K562 (cell line): ENCODE measurements around the gene CD52. TPM values are rescaled to one million over a fixed set of nuclear protein-coding genes. Genes with fewer than 3 reads are reported as not detected.
A peak's percentile ranks its signal among the peaks of the same experiment; 100 is the strongest.

Experiments
- ARID3A ChIP-seq: IDR thresholded peaks from 2 replicates; pipeline ENCODE4 v1.6.1; 2012; ENCODE audit warnings: low read depth, low read length, improper control_type of control experiment, borderline replicate concordance
- ATF3 ChIP-seq, 2 experiments: fragments of 450-650 bp in 1 of 2; sonication (generic) in 1 of 2; formaldehyde crosslinking in 1 of 2; IDR thresholded peaks in 1 of 2; conservative IDR thresholded peaks in 1 of 2; 2 replicates each; pipeline versions ENCODE4 v1.6.1 to v1.8.1; 2016 to 2023; ENCODE audit warnings: mild to moderate bottlenecking in 2 of 2, moderate library complexity in 2 of 2, inconsistent platforms in 1 of 2, missing genetic modification reagents in 1 of 2
- BACH1 ChIP-seq: fragments of 200-800 bp; sonication (Bioruptor generic); IDR thresholded peaks from 2 replicates; pipeline ENCODE4 v1.6.1; 2016; ENCODE audit warnings: missing genetic modification characterization, missing compliant biosample characterization
- CBX8 ChIP-seq: fragments of 200-600 bp; sonication (generic); IDR thresholded peaks from 2 replicates; pipeline ENCODE4 v1.6.1; 2012; ENCODE audit warnings: borderline replicate concordance, mixed run types, low read depth, mild to moderate bottlenecking, moderate library complexity, mixed read lengths, low read length, control low read depth, inconsistent platforms; ENCODE audit not compliant: poor library complexity, severe bottlenecking; ENCODE audit errors: extremely low read depth
- CTBP1 ChIP-seq: fragments of 450-650 bp; IDR thresholded peaks from 2 replicates; pipeline ENCODE4 v1.6.1; 2016; ENCODE audit warnings: borderline replicate concordance
- GATA2 ChIP-seq: sonication (generic); formaldehyde crosslinking; IDR thresholded peaks from 2 replicates; pipeline ENCODE4 v1.4.0; 2020; ENCODE audit warnings: mild to moderate bottlenecking, missing genetic modification reagents
- GATAD2B ChIP-seq: fragments of 450-650 bp; IDR thresholded peaks from 2 replicates; pipeline ENCODE4 v1.6.1; 2017; ENCODE audit warnings: mild to moderate bottlenecking, borderline replicate concordance
- HDAC8 ChIP-seq: fragments of 450-650 bp; IDR thresholded peaks from 2 replicates; pipeline ENCODE4 v1.6.1; 2016; ENCODE audit warnings: mild to moderate bottlenecking, missing genetic modification characterization, moderate library complexity, missing compliant biosample characterization
- HNRNPLL ChIP-seq: fragments of 200-400 bp; formaldehyde crosslinking; IDR thresholded peaks from 2 replicates; pipeline ENCODE4 v1.6.1; 2017; ENCODE audit warnings: low read length, low read depth, mild to moderate bottlenecking; ENCODE audit not compliant: poor library complexity, severe bottlenecking
- KAT7 ChIP-seq: sonication (generic); formaldehyde crosslinking; IDR thresholded peaks from 2 replicates; pipeline ENCODE4 v1.8.0; 2022; ENCODE audit warnings: missing genetic modification reagents, mild to moderate bottlenecking, borderline replicate concordance
- NCOR1 ChIP-seq: fragments of 450-650 bp; IDR thresholded peaks from 2 replicates; pipeline ENCODE4 v1.6.1; 2016; ENCODE audit warnings: mild to moderate bottlenecking, moderate library complexity
- NFXL1 ChIP-seq: fragments of 450-650 bp; formaldehyde crosslinking; IDR thresholded peaks from 2 replicates; pipeline ENCODE4 v1.4.0; 2021; ENCODE audit warnings: mild to moderate bottlenecking
- PRDM10 ChIP-seq: fragments of 450-650 bp; IDR thresholded peaks from 2 replicates; pipeline ENCODE4 v1.6.1; 2018; ENCODE audit not compliant: partially characterized antibody
- PTRF ChIP-seq: fragments of 450-650 bp; IDR thresholded peaks from 2 replicates; pipeline ENCODE4 v1.6.1; 2016; ENCODE audit warnings: mild to moderate bottlenecking, missing genetic modification characterization, missing compliant biosample characterization
- RBM39 ChIP-seq: fragments of 200-400 bp; formaldehyde crosslinking; optimal IDR thresholded peaks from 2 replicates; pipeline ENCODE3; 2018; ENCODE audit warnings: low read depth, low read length
- ZNF282 ChIP-seq: sonication (generic); formaldehyde crosslinking; IDR thresholded peaks from 2 replicates; pipeline ENCODE4 v1.8.1; 2023; ENCODE audit warnings: missing genetic modification reagents
- ZNF324 ChIP-seq: fragments of 250-450 bp; sonication (Bioruptor Pico); IDR thresholded peaks from 2 replicates; pipeline ENCODE4 v1.4.0; 2020; ENCODE audit warnings: mild to moderate bottlenecking
- ZNF384 ChIP-seq: IDR thresholded peaks from 2 replicates; pipeline ENCODE4 v1.6.1; 2012; ENCODE audit warnings: low read depth, low read length, improper control_type of control experiment
- ZNF551 ChIP-seq: fragments of 250-450 bp; sonication (Bioruptor Pico); IDR thresholded peaks from 2 replicates; pipeline ENCODE4 v1.5.0; 2021; ENCODE audit warnings: mild to moderate bottlenecking, moderate library complexity
- ZNF75A ChIP-seq: fragments of 450-650 bp; formaldehyde crosslinking; IDR thresholded peaks from 2 replicates; pipeline ENCODE4 v1.4.0; 2020; ENCODE audit warnings: mild to moderate bottlenecking
- polyA plus RNA-seq, 8 experiments: library from polyadenylated mRNA; depleted of rRNA in 4 of 8; stranded (reverse) in 5 of 8; unstranded in 3 of 8; fragments of >200 nt; fragmentation: Nextera tagmentation in 2 of 8; fragmentation: Illumina TruSeq in 1 of 8; extraction: Ambion mirVana in 2 of 8; extraction: Trizol in 1 of 8; gene quantifications; 2 replicates each; pipeline versions ENCODE4 v1.2.1 to v1.2.3, GENCODE V29; 2011 to 2014; ENCODE audit warnings: inconsistent platforms in 1 of 8, missing spikeins in 1 of 8
- total RNA-seq, 7 experiments: library from RNA; depleted of rRNA in 6 of 7; stranded (reverse); fragments of >200 nt in 6 of 7; fragmentation: Illumina TruSeq in 2 of 7; extraction: Trizol in 2 of 7; gene quantifications; 2 replicates each; pipeline versions ENCODE4 v1.2.1 to v1.2.3, GENCODE V29; 2011 to 2021; ENCODE audit warnings: low replicate concordance in 1 of 7

CD52 gene
- total and polyA plus RNA-seq, 9 of the 15 experiments (the other 6 are each of a cell fraction or from before 2014, with no cell fraction given): 34.9 to 488 (median 173) TPM

DNA sequence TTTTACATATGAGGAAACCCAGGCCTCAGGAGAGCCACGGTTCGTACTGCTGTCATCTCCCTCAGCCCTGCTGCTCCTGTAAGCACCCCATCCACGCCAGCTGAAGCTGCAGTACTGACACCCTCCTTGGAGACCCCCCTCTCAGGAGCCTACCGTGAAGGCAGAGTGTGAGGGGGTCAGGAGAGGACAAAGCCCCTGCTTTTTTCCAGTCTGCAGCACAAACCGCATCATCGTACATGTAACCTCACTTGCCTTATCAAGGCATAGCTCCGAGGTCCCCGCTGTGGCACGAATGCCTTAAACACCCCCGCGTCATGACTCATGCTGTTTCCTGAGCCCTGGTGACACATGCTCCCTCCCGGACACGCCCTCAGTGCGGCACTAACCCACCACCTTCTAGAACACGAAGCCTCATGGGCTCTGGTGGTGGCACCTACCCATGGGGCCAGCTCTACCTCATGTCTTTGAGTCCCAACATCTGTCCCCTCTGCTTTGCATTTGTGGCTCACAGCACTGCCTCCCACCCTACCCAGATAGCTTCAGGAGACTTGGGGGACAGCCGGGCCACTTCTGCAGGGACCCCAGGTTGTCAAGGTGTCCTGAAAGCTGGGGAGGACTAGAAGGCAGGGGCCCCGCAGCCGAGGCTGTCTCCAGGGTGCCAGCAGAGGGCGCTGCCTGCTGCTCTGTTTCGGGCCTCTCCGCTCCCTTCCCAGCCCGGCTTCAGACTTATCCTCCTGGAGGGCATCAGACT is 33.0 kb upstream of the CD52 start (continued):
- TF ChIP-seq ZNF282 (CRISPR knock-in tag) (0 out of 2 replicates have a peak, but pooled peaks have one; percentile 67), HDAC8 (no peak), ARID3A (peak; percentile 87; the same call in 1 of the 2 replicates), RBM39 (no peak), ZNF324 (no peak), KAT7 (CRISPR knock-in tag) (no peak; the same call in none of the 2 replicates), PRDM10 (peak; percentile 49), GATA2 (no peak), ZNF384 (no peak), ZNF551 (CRISPR knock-in tag) (no peak), CTBP1 (peak; percentile 96), ATF3 (IDR thresholded peaks at IDR 0.05) (peak; percentile 99), ATF3 (CRISPR knock-in tag; conservative IDR thresholded peaks at IDR 0.05) (peak; percentile 98), CBX8 (no peak), NCOR1 (peak; percentile 84), BACH1 (tag) (peak; percentile 80; the same call in 1 of the 2 replicates), PTRF (tag) (no peak), ZNF75A (CRISPR knock-in tag) (no peak), HNRNPLL (no peak), GATAD2B (peak; percentile 67; the same call in 1 of the 2 replicates), NFXL1 (CRISPR knock-in tag) (no peak)
